Loucy (cell line): ENCODE results near the gene PSEN1.

Experiments used
- EZH2phosphoT487 ChIP-seq: fragments of 200-600 bp; IDR thresholded peaks from 2 replicates; pipeline ENCODE4 v1.6.1; 2018; ENCODE audit warnings: antibody characterized with exemption, mild to moderate bottlenecking, moderate library complexity, borderline replicate concordance
- TF ChIP-seq, protein P1 (sequence below): fragments of 200-600 bp; sonication (generic); conservative IDR thresholded peaks from 2 replicates; pipeline ENCODE4 v1.5.1; 2014; ENCODE audit warnings: mild to moderate bottlenecking, antibody characterized with exemption, low read length

DNA sequence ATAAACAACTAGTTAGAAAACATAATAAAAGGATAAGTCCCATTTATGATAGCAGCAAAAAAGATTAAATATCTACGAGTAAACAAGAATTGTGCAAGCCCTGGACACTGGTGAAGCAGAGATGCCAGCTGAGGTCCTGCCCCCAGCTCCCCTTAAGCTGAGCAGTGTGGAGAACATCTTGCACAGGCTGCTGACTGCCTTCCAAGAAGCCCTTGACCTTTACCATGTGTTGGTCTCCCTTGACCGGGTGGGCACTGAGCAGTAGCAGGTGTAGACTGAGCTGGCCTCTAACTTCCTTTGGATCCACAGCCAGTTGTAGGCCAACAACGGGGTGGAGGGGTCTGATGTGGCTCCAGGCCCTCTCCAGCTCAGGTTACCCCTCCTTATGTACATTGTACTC is 53.3 kb downstream of the PSEN1 start:
- TF ChIP-seq, protein P1, sequence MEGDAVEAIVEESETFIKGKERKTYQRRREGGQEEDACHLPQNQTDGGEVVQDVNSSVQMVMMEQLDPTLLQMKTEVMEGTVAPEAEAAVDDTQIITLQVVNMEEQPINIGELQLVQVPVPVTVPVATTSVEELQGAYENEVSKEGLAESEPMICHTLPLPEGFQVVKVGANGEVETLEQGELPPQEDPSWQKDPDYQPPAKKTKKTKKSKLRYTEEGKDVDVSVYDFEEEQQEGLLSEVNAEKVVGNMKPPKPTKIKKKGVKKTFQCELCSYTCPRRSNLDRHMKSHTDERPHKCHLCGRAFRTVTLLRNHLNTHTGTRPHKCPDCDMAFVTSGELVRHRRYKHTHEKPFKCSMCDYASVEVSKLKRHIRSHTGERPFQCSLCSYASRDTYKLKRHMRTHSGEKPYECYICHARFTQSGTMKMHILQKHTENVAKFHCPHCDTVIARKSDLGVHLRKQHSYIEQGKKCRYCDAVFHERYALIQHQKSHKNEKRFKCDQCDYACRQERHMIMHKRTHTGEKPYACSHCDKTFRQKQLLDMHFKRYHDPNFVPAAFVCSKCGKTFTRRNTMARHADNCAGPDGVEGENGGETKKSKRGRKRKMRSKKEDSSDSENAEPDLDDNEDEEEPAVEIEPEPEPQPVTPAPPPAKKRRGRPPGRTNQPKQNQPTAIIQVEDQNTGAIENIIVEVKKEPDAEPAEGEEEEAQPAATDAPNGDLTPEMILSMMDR: no peak
- TF ChIP-seq EZH2phosphoT487: no peak
